CD14-positive monocyte (primary cell): Measurements from ENCODE around the gene NFXL1. TPM values are rescaled to one million over a fixed set of nuclear protein-coding genes. Genes with fewer than 3 reads are reported as not detected.

ENCODE experiments used
- DNase-seq, 3 donors: peaks; one replicate each; pipeline ENCODE4 v3.0.0-alpha.2; 2011 to 2022
- H2AFZ ChIP-seq: 2 replicates; pipeline ENCODE4 v1.6.0; 2012; ENCODE audit warnings: mild to moderate bottlenecking, low read depth, low read length, inconsistent platforms; ENCODE audit not compliant: insufficient read depth, poor library complexity, severe bottlenecking
- H3K27ac ChIP-seq, 2 donors: 1 replicate in 1 of 2; 2 replicates in 1 of 2; pipeline ENCODE4 v1.5.1; 2012 to 2013; ENCODE audit warnings: low read length in 2 of 2, control low read depth in 1 of 2, inconsistent platforms in 1 of 2, low read depth in 1 of 2, mild to moderate bottlenecking in 1 of 2
- H3K27me3 ChIP-seq, 2 donors: one replicate each; pipeline versions ENCODE4 v1.6.0 to v1.6.1; 2011 to 2013; ENCODE audit warnings: low read length in 2 of 2; ENCODE audit not compliant: control insufficient read depth in 2 of 2, insufficient read depth in 2 of 2
- H3K36me3 ChIP-seq, 2 donors: replicated peaks in 1 of 2; 1 replicate in 1 of 2; 2 replicates in 1 of 2; pipeline versions ENCODE4 v1.5.1 to v1.6.1; 2012 to 2013; ENCODE audit warnings: low read length in 2 of 2, control low read depth in 1 of 2, inconsistent platforms in 1 of 2, mild to moderate bottlenecking in 1 of 2; ENCODE audit not compliant: insufficient read depth in 2 of 2, control insufficient read depth in 1 of 2
- H3K4me1 ChIP-seq, 2 donors: 1 replicate in 1 of 2; 2 replicates in 1 of 2; pipeline versions ENCODE4 v1.5.1 to v1.6.1; 2012 to 2013; ENCODE audit warnings: low read length in 2 of 2, control low read depth in 1 of 2, inconsistent platforms in 1 of 2, mild to moderate bottlenecking in 1 of 2, moderate library complexity in 1 of 2; ENCODE audit not compliant: insufficient read depth in 2 of 2, control insufficient read depth in 1 of 2
- H3K4me2 ChIP-seq: replicated peaks from 2 replicates; pipeline ENCODE3; 2012; ENCODE audit warnings: low read length, moderate library complexity, mild to moderate bottlenecking; ENCODE audit not compliant: poor library complexity, severe bottlenecking; ENCODE audit errors: extremely low read depth
- H3K4me3 ChIP-seq, 3 experiments: fragments of 200-600 bp in 1 of 3; sonication (generic) in 1 of 3; replicated peaks in 1 of 3; 1 replicate in 2 of 3; 2 replicates in 1 of 3; pipeline ENCODE4 v1.5.1; 2011 to 2013; ENCODE audit warnings: low read length in 3 of 3, mild to moderate bottlenecking in 3 of 3, control low read depth in 2 of 3, low read depth in 2 of 3, inconsistent platforms in 1 of 3, moderate library complexity in 1 of 3
- H3K79me2 ChIP-seq: 2 replicates; pipeline ENCODE4 v1.6.0; 2012; ENCODE audit warnings: mild to moderate bottlenecking, control low read depth, inconsistent platforms, low read length, moderate library complexity; ENCODE audit not compliant: insufficient read depth
- H3K9ac ChIP-seq: 2 replicates; pipeline ENCODE4 v1.6.0; 2017; ENCODE audit warnings: low read length, mild to moderate bottlenecking; ENCODE audit not compliant: insufficient read depth, poor library complexity, severe bottlenecking
- H3K9me3 ChIP-seq, 2 donors: replicated peaks in 1 of 2; 1 replicate in 1 of 2; 2 replicates in 1 of 2; pipeline versions ENCODE4 v1.5.1 to v1.6.1; 2012 to 2013; ENCODE audit warnings: low read length in 2 of 2, control low read depth in 1 of 2; ENCODE audit not compliant: control insufficient read depth in 1 of 2, insufficient read depth in 1 of 2
- H4K20me1 ChIP-seq: 2 replicates; pipeline ENCODE4 v1.6.0; 2012; ENCODE audit warnings: mild to moderate bottlenecking, low read length, control low read depth, moderate library complexity; ENCODE audit not compliant: insufficient read depth
- H3K27ac Mint-ChIP-seq, 7 donors: one replicate each; pipeline ENCODE4 v1.8.0; 2020; ENCODE audit warnings: mild to moderate bottlenecking in 7 of 7, mixed read lengths in 7 of 7, moderate library complexity in 6 of 7, inconsistent platforms in 2 of 7
- H3K27me3 Mint-ChIP-seq, 3 donors: one replicate each; pipeline ENCODE4 v1.8.0; 2021 to 2022; ENCODE audit warnings: low read depth in 3 of 3, mild to moderate bottlenecking in 3 of 3, mixed read lengths in 3 of 3, moderate library complexity in 3 of 3, inconsistent platforms in 1 of 3
- H3K36me3 Mint-ChIP-seq, 2 donors: one replicate each; pipeline ENCODE4 v1.8.0; 2020; ENCODE audit warnings: mixed read lengths in 2 of 2, inconsistent platforms in 1 of 2, mild to moderate bottlenecking in 1 of 2
- H3K4me1 Mint-ChIP-seq: one replicate; pipeline ENCODE4 v1.8.0; 2020; ENCODE audit warnings: mild to moderate bottlenecking, mixed read lengths
- H3K4me3 Mint-ChIP-seq, 2 donors: one replicate each; pipeline ENCODE4 v1.8.0; 2020; ENCODE audit warnings: mild to moderate bottlenecking in 2 of 2, mixed read lengths in 2 of 2, moderate library complexity in 1 of 2
- H3K9me3 Mint-ChIP-seq, 7 donors: one replicate each; pipeline ENCODE4 v1.8.0; 2020 to 2022; ENCODE audit warnings: mixed read lengths in 7 of 7, mild to moderate bottlenecking in 6 of 7, moderate library complexity in 6 of 7, inconsistent platforms in 2 of 7
- CTCF ChIP-seq: fragments of 200-600 bp; IDR thresholded peaks from one replicate; pipeline ENCODE4 v1.8.0; 2022; ENCODE audit warnings: antibody characterized with exemption, mild to moderate bottlenecking
- WGBS: methylation state at CpG from one replicate; pipeline ENCODE4 v1.1.5; 2013; ENCODE audit warnings: missing lambda C conversion rate; ENCODE audit not compliant: insufficient coverage; 5-methylcytosine and 5-hydroxymethylcytosine counted together
- intact Hi-C, 2 donors: fragments of 100-400 bp; cut with micrococcal nuclease; formaldehyde crosslinking; loops; one replicate each; pipeline versions ENCODE4 v1.15.0 to v1.15.1; 2023
- polyA plus RNA-seq, 3 donors: library from polyadenylated mRNA; depleted of rRNA in 1 of 3; unstranded in 2 of 3; stranded (reverse) in 1 of 3; fragments of 300-500 nt in 2 of 3; fragments of >200 nt in 1 of 3; fragmentation: Illumina TruSeq in 2 of 3; gene quantifications; 1 replicate in 2 of 3; 2 replicates in 1 of 3; pipeline ENCODE4 v1.2.3, GENCODE V29; 2012 to 2021

Gene NFXL1
- polyA plus RNA-seq, 3 donors, result 3.6 to 26.2 (median 10.6) TPM

- H3K9me3 Mint-ChIP-seq, result peaks cover 0 to 2% (median 0%) of the 10 kb centered on the region in 7 donors
- intact Hi-C loops, result no loop called here
These were observed 52.1 kb downstream of the NFXL1 start for GRCh38 chr4:47862297-47862696.

GRCh38 chr4:47860305-47860704 lies 54.1 kb downstream of the NFXL1 start:
- no peaks in the 10 kb centered on the region for H3K27me3 ChIP-seq

More at GRCh38 chr4:47862297-47862696, 52.1 kb downstream of the NFXL1 start:
- Mint-ChIP-seq H3K4me3 (no peak overlapping the region), H3K36me3 (peaks cover 35 to 53% of the 10 kb centered on the region in 2 donors), H3K4me1 (peaks cover 11% of the 10 kb centered on the region), H3K27me3 (no peaks in the 10 kb centered on the region), H3K27ac (no peak overlapping the region)
- peaks cover 6 to 11% of the 10 kb centered on the region in 2 donors for H3K4me1 ChIP-seq
- TF ChIP-seq CTCF, result no peak
- WGBS, result no CpG with 5 or more reads among the region's 3 CpGs
- H3K27me3 ChIP-seq, result no peaks in the 10 kb centered on the region
- H3K36me3 ChIP-seq, result peaks cover 3 to 69% of the 10 kb centered on the region in 2 donors
- H3K4me2 ChIP-seq, result no peak overlapping the region
- no peaks in the 10 kb centered on the region for H3K9me3 ChIP-seq
- H3K79me2 ChIP-seq, result no peaks in the 10 kb centered on the region
- H3K4me3 ChIP-seq, result no peak overlapping the region
- no peak overlapping the region for H3K9ac ChIP-seq
- peaks cover 12% of the 10 kb centered on the region for H4K20me1 ChIP-seq
- no peak overlapping the region for H3K27ac ChIP-seq
- H2AFZ ChIP-seq, result no peak overlapping the region
- no peak for DNase-seq

More at GRCh38 chr4:47860305-47860704, 54.1 kb downstream of the NFXL1 start:
- H3K27me3 Mint-ChIP-seq, result no peaks in the 10 kb centered on the region
- no peak overlapping the region for H3K9ac ChIP-seq
- H3K79me2 ChIP-seq, result no peaks in the 10 kb centered on the region
- no peak for TF ChIP-seq CTCF
- no peak overlapping the region for H2AFZ ChIP-seq
- DNase-seq, result no peak
- no peak overlapping the region for H3K27ac ChIP-seq
- no peak overlapping the region for H3K4me3 ChIP-seq
- H3K4me1 Mint-ChIP-seq, result peaks cover 11% of the 10 kb centered on the region
- H3K36me3 Mint-ChIP-seq, result peaks cover 30 to 38% of the 10 kb centered on the region in 2 donors
- H3K9me3 ChIP-seq, result no peaks in the 10 kb centered on the region
- H3K9me3 Mint-ChIP-seq, result peaks cover 0 to 2% (median 0%) of the 10 kb centered on the region in 7 donors
- no peak overlapping the region for H3K27ac Mint-ChIP-seq
- no CpG with 5 or more reads among the region's 1 CpG for WGBS
- intact Hi-C loops, result no loop called here
- no peak overlapping the region for H3K4me2 ChIP-seq
- no peak overlapping the region for H3K4me3 Mint-ChIP-seq
- peaks cover 3 to 60% of the 10 kb centered on the region in 2 donors for H3K36me3 ChIP-seq
- H4K20me1 ChIP-seq, result peaks cover 7% of the 10 kb centered on the region
- peaks cover 6 to 11% of the 10 kb centered on the region in 2 donors for H3K4me1 ChIP-seq
